H1 (cell line): ENCODE results near the gene PLA2R1. TPM values are rescaled to one million over a fixed set of nuclear protein-coding genes. Genes with fewer than 3 reads are reported as not detected.
A peak's percentile ranks its signal among the peaks of the same experiment; 100 is the strongest.

ENCODE experiments used
- EP300 ChIP-seq, 2 experiments: IDR thresholded peaks; 1 replicate in 1 of 2; 2 replicates in 1 of 2; pipeline ENCODE4 v1.6.1; 2011 to 2012; ENCODE audit warnings: low read depth in 2 of 2, low read length in 2 of 2, mild to moderate bottlenecking in 2 of 2, borderline replicate concordance in 1 of 2, inconsistent platforms in 1 of 2, moderate library complexity in 1 of 2
- KDM4A ChIP-seq: IDR thresholded peaks from one replicate; pipeline ENCODE4 v1.7.1; 2012; ENCODE audit warnings: low read depth, mild to moderate bottlenecking, moderate library complexity, low read length, inconsistent platforms; ENCODE audit not compliant: severe bottlenecking
- POLR2A ChIP-seq, 2 experiments: IDR thresholded peaks; 1 replicate in 1 of 2; 2 replicates in 1 of 2; pipeline ENCODE4 v1.6.1; 2011; ENCODE audit warnings: low read depth in 2 of 2, low read length in 2 of 2, mild to moderate bottlenecking in 2 of 2; ENCODE audit errors: control extremely low read depth in 1 of 2
- POLR2AphosphoS5 ChIP-seq: IDR thresholded peaks from 2 replicates; pipeline ENCODE4 v1.6.1; 2011; ENCODE audit warnings: low read depth, low read length
- RAD21 ChIP-seq, 2 experiments: IDR thresholded peaks in 1 of 2; conservative IDR thresholded peaks in 1 of 2; 2 replicates each; pipeline ENCODE4 v1.6.1; 2011; ENCODE audit warnings: low read depth in 2 of 2, low read length in 2 of 2, improper control_type of control experiment in 1 of 2, inconsistent platforms in 1 of 2, mild to moderate bottlenecking in 1 of 2, moderate library complexity in 1 of 2
- RBBP5 ChIP-seq: IDR thresholded peaks from 2 replicates; pipeline ENCODE4 v1.7.1; 2012; ENCODE audit warnings: low read depth, mild to moderate bottlenecking, inconsistent platforms, low read length, moderate library complexity, borderline replicate concordance
- SIN3A ChIP-seq, 2 experiments: IDR thresholded peaks in 1 of 2; conservative IDR thresholded peaks in 1 of 2; 2 replicates each; pipeline ENCODE4 v1.6.1; 2011 to 2012; ENCODE audit warnings: low read length in 2 of 2, improper control_type of control experiment in 1 of 2, low read depth in 1 of 2, mild to moderate bottlenecking in 1 of 2
- polyA plus RNA-seq, 7 experiments: library from polyadenylated mRNA; depleted of rRNA in 3 of 7; stranded (reverse) in 5 of 7; unstranded in 2 of 7; fragments of >200 nt in 5 of 7; fragments of 200-250 nt in 2 of 7; gene quantifications; 1 replicate in 5 of 7; 2 replicates in 1 of 7; 4 replicates in 1 of 7; pipeline versions ENCODE4 v1.2.1 to v1.2.3, GENCODE V29; 2011 to 2013; ENCODE audit warnings: missing spikeins in 2 of 7, mixed read lengths in 2 of 7
- total RNA-seq: library from RNA; stranded (reverse); fragmentation: NEBNext Ultra II Directional; extraction: Animal tissue kit (Norgen Biotek cat#: 25700); gene quantifications from 2 replicates; pipeline ENCODE4 v1.2.1, GENCODE V29; 2021

PLA2R1 gene
- total and polyA plus RNA-seq, 2 of the 8 experiments (the other 6 are each of a cell fraction or from before 2014, with no cell fraction given) = 0.65 to 1.5 TPM

DNA sequence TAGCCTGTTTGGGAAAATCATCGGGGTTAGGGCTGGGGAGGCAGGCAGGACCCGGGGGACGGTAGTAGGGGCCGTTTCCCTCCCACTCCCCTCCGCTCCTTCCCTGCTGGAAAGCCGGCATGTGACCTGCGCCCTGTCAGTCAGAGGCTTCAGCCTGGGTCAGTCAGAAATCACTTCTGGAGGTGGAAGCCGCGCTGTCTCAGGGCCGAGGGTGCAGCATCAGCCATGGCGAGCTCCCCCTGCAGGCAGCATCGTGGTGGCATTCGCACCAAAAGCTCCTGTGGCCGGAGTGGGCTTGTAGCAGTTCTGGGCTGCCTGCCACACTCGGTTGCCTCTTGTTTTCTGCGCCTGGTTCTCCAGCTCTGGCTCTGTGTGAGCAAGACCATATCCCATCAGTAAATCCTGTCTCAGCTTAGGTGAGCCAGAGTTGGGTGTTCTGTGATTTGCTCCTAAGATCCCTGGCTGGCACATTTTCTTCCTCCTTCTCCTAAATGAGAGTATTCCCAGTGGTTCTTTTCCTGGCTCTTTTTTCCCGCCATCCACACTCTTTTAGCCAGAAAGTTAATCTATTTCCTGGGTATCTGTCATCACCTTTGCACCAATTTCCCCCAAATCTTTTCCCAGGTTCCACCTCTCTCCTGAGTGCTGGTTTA, 140.5 kb downstream of the PLA2R1 start (continued):
- TF ChIP-seq RBBP5 (no peak), KDM4A (no peak), POLR2AphosphoS5 (no peak), EP300 (IDR thresholded peaks at IDR 0.05; ENCODE audit: borderline replicate concordance in 1 of 2, low read depth in 2 of 2, low read length in 2 of 2) (no peak), POLR2A (IDR thresholded peaks at IDR 0.05; ENCODE audit: control extremely low read depth in 1 of 2, low read depth in 2 of 2, low read length in 2 of 2) (no peak), RAD21 (IDR thresholded peaks at IDR 0.05 in 1 of 2, conservative IDR thresholded peaks at IDR 0.05 in 1 of 2; ENCODE audit: low read depth in 2 of 2, low read length in 2 of 2) (peak; percentile 74 to 81), SIN3A (conservative IDR thresholded peaks at IDR 0.05 in 1 of 2, IDR thresholded peaks at IDR 0.05 in 1 of 2; ENCODE audit: low read depth in 1 of 2, low read length in 2 of 2) (no peak; a peak in 1 of 4 replicates)
